Choroid plexus epithelial cell (primary cell): ENCODE measurements around the gene BPI.
"Not testable (repeated sequence)": the region's sequence is repeated elsewhere in the genome, so short reads cannot be mapped to it uniquely, and the experiment has no call there.

Source experiments
- DNase-seq: peaks from one replicate; pipeline ENCODE4 v3.0.0-alpha.2; 2010; ENCODE audit warnings: low read depth
- H3K4me3 ChIP-seq: 2 replicates; pipeline ENCODE4 v1.5.1; 2011; ENCODE audit warnings: low read depth, mild to moderate bottlenecking, control low read depth, low read length, moderate library complexity
- CTCF ChIP-seq: conservative IDR thresholded peaks from 2 replicates; pipeline ENCODE4 v1.5.1; 2011; ENCODE audit warnings: low read depth, mild to moderate bottlenecking, control low read depth, inconsistent platforms, low read length, moderate library complexity

The BPI gene

DNA sequence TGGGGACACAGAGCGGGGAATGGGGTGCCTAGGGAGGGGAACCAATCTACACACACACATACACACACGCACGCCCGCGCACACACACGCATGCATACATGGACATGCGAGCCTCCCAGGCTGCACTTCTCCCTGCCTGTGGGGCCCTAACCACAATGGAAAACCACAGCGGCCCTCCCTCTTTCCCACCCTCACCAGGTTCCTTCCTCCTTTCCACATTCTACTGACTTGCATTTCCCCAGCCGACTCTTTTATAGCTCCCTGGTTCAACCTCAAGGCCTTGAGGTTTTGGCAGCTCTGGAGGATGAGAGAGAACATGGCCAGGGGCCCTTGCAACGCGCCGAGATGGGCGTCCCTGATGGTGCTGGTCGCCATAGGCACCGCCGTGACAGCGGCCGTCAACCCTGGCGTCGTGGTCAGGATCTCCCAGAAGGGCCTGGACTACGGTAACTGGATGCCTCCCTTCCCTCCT lies at the start of gene BPI:
Gene BPI, plus strand, starts transcription at position 249 of the 472 bp plus-strand sequence. Its CDS starts 68 bp downstream, at position 317.
- peak; percentile 69 for DNase-seq
- H3K4me3 ChIP-seq = no peak within 1 kb of the TSS
- no peak for TF ChIP-seq CTCF

GRCh38 chr20:38254621-38255020 lies 49.3 kb upstream of the BPI start:
- not testable (repeated sequence) for H3K4me3 ChIP-seq, DNase-seq

GRCh38 chr20:38255393-38255792 lies 48.6 kb upstream of the BPI start:
- TF ChIP-seq CTCF = no peak
- H3K4me3 ChIP-seq = no peak overlapping the region
- DNase-seq = peak; percentile 54

DNA sequence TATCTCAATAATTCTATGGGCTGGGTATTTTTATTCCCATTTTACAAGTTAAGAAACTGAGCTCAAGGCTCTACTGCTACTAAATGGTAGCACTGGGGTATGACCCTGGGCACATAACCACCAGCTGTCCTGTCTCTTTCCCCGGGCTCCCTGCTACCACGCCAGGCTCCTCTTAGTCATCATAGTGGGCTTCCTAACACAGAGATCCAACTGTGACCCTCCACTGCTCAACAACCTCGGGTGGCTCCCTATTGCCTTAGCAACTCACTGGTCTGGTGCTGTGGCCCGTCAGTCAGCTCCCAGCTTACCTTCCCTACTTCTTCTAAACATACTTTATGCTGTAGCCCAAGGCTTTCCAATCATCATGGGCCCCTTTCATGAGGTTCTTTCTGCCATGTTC lies 47.9 kb upstream of the BPI start:
- no peak for DNase-seq
- TF ChIP-seq CTCF = no peak
- no peak overlapping the region for H3K4me3 ChIP-seq

DNA sequence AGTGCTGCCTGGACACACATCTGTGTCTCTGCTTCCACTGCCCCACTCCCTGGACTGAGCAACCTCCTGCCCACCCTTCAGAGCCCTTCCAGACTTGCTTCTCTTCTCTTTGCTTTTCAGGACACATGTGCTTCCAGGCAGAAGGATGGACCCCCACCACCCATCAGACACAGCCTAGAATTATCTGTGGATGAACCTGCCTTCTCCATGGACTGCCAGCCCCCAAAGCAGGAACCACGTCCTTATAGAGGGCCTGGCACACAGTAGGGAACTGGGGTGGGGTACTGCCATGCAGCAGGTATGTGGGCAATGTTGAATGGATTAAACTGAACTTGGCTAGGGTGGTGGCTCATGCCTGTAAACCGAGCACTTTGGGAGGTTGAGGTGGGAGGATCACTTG lies 47.0 kb upstream of the BPI start:
- TF ChIP-seq CTCF = no peak

GRCh38 chr20:38258545-38259215 lies 45.3 kb upstream of the BPI start:
- H3K4me3 ChIP-seq = peak overlapping the region; percentile 81
- no peak for TF ChIP-seq CTCF

More for the DNA sequence above, 47.0 kb upstream of the BPI start:
- H3K4me3 ChIP-seq = no peak overlapping the region
- DNase-seq = no peak

GRCh38 chr20:38260025-38260377 lies 44.0 kb upstream of the BPI start:
- peak overlapping the region; percentile 81 for H3K4me3 ChIP-seq
- TF ChIP-seq CTCF = no peak
- DNase-seq = peak; percentile 52

More at GRCh38 chr20:38258545-38259215, 45.3 kb upstream of the BPI start:
- DNase-seq = no peak
